GM18909 (cell line): ENCODE results near the gene QRFP.

Source experiments
- ATAC-seq: cut with Tn5 transposase; IDR thresholded peaks from one replicate; pipeline ENCODE4 v1.9.1; 2021; ENCODE audit warnings: mild to moderate bottlenecking; ENCODE audit not compliant: unreplicated experiment, poor library complexity

QRFP gene

GRCh38 chr9:130896233-130897014 lies at the start of gene QRFP:
TSS of gene QRFP (minus strand) at chr9:130896812. CDS start at chr9:130893838, 2,974 bp downstream.
- ATAC-seq = no peak

- no peak for ATAC-seq
Measured at GRCh38 chr9:130945173-130945572, 48.6 kb upstream of the QRFP start.

GRCh38 chr9:130944510-130945058 lies 48.0 kb upstream of the QRFP start:
- ATAC-seq = no peak

GRCh38 chr9:130943777-130944176 lies 47.2 kb upstream of the QRFP start:
- no peak for ATAC-seq

GRCh38 chr9:130943221-130943620 lies 46.6 kb upstream of the QRFP start:
- no peak for ATAC-seq

- no peak for ATAC-seq
Measured at GRCh38 chr9:130942679-130943078, 46.1 kb upstream of the QRFP start.

- ATAC-seq = no peak
Measured at GRCh38 chr9:130942084-130942483, 45.5 kb upstream of the QRFP start.

GRCh38 chr9:130940693-130941576 lies 44.3 kb upstream of the QRFP start:
- no peak for ATAC-seq

- no peak for ATAC-seq
Measured at GRCh38 chr9:130940027-130940549, 43.5 kb upstream of the QRFP start.

- ATAC-seq = no peak
Measured at GRCh38 chr9:130939405-130940026, 42.9 kb upstream of the QRFP start.

- ATAC-seq = no peak
Measured at GRCh38 chr9:130938652-130939404, 42.2 kb upstream of the QRFP start, which contains the start of gene FIBCD1. TSS of gene FIBCD1 (minus strand) at chr9:130939247. CDS start at chr9:130938607, 640 bp downstream.

GRCh38 chr9:130938184-130938651 lies 41.6 kb upstream of the QRFP start:
- ATAC-seq = no peak

GRCh38 chr9:130937146-130938076 lies 40.8 kb upstream of the QRFP start:
- ATAC-seq = no peak

GRCh38 chr9:130936285-130937117 lies 39.9 kb upstream of the QRFP start:
- no peak for ATAC-seq

- ATAC-seq = no peak
Measured at GRCh38 chr9:130935648-130936271, 39.1 kb upstream of the QRFP start.

- ATAC-seq = no peak
Measured at GRCh38 chr9:130934702-130935647, 38.4 kb upstream of the QRFP start.
